SK-N-SH (cell line): ENCODE results near the gene MRPL12.

ENCODE experiments used
- CTCF ChIP-seq: fragments of 200-600 bp; sonication (generic); IDR thresholded peaks from 2 replicates; pipeline ENCODE4 v1.6.1; 2017; ENCODE audit warnings: antibody characterized with exemption, mild to moderate bottlenecking, moderate library complexity
- USF1 ChIP-seq: IDR thresholded peaks from 2 replicates; pipeline ENCODE4 v1.4.0; 2012; ENCODE audit warnings: low read depth, borderline replicate concordance

- TF ChIP-seq CTCF (no peak), USF1 (no peak)
Measured at GRCh38 chr17:81725439-81725838, 22.3 kb downstream of the MRPL12 start.
